Measurements from ENCODE around the gene MTMR6.

The MTMR6 gene

DNA sequence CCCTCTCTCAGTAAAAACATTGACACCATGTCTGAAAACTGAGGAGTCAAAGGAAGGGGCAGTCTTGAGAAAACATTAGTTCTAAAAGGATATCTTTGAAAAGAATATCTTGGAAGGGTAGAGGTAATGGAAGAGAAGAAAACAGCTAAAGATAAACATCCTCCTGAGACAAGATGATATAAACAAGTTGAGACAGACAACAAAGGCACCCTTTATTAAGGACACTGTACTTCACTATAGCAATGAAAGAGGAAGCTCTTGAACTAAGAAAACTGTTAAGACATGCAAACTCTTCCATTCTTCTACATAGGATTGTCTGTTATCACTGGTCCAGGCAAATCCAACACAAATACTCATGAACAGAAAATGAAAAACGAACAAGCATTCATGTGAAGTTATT is 46.3 kb downstream of the MTMR6 start:
- no peak for DNase-seq (ENCODE audit: low read depth)
- no peak for TF ChIP-seq CTCF (conservative IDR thresholded peaks at IDR 0.05; ENCODE audit: low read length)
- H3K4me3 ChIP-seq (ENCODE audit: low read length): no peak overlapping the region

DNA sequence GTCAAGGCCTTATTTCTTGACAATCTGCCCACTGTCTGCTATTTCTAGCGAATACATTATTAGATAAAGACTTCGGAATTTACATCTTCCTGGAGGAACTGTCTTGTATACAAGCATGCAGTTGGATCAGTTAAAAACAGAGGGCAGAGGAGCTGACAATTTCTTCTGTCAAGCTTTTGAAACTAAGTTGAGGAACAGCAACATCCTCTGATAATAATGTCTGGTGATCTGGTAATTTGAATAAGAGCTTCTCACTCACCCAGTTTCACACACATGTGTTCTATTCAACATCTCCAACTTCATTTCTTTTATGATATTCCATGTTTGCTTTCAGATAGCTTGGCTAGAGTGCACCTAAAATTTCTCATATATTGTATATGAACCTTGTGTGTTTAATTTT is 50.2 kb downstream of the MTMR6 start:
- TF ChIP-seq CTCF (conservative IDR thresholded peaks at IDR 0.05; ENCODE audit: low read length): no peak
- no peak for DNase-seq (ENCODE audit: low read depth)
- H3K4me3 ChIP-seq (ENCODE audit: low read length): no peak overlapping the region

DNA sequence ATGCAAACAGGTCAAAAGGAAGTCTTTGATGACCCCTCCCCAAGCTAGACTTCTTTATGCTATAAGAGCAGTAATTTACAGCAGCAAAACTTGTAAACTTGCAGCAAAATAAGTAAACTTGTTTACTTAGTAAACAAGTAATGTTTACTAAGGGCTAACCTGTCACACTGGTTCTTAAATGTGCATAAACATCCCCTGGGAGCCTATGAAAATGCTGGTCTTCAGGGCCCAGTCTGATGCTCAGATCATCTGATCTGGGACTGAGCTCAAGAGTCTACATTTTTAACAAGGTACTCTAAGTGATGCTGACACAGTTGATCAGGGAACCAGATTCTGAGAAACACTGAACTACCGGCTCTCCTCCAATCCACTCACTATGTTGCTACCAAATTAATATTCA is 53.4 kb downstream of the MTMR6 start:
- no peak overlapping the region for H3K4me3 ChIP-seq (ENCODE audit: low read length)
- DNase-seq (ENCODE audit: low read depth): no peak
- no peak for TF ChIP-seq CTCF (conservative IDR thresholded peaks at IDR 0.05; ENCODE audit: low read length)

GRCh38 chr13:25232937-25233515 is 54.3 kb downstream of the MTMR6 start:
- peak; percentile 32 for DNase-seq (ENCODE audit: low read depth)
- peak; percentile 54 for TF ChIP-seq CTCF (conservative IDR thresholded peaks at IDR 0.05; ENCODE audit: low read length)
- H3K4me3 ChIP-seq (ENCODE audit: low read length): no peak overlapping the region

- no peak for TF ChIP-seq CTCF (conservative IDR thresholded peaks at IDR 0.05; ENCODE audit: low read length)
- no peak for DNase-seq (ENCODE audit: low read depth)
- H3K4me3 ChIP-seq (ENCODE audit: low read length): no peak overlapping the region
Measured at GRCh38 chr13:25231517-25231916, 55.8 kb downstream of the MTMR6 start.

DNA sequence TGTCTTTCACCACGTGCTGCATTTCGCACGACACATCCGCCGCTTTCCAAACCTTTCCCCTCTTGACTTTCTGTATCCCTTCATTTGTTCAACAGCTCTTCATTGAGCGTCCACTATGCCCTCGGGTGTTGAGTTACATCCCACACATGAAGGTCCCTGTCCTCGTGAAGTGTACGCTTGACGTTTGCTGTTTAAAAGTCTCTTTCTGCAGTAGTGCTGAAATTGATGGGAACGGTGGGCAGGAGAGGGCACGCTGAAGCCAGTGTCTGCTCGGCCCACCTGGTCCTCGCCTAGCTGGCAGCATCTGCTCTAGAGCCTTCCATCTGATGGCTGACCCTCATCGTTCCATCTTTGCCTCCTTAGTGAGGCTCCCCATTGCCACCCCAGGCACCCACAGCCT is 59.6 kb downstream of the MTMR6 start:
- no peak for TF ChIP-seq CTCF (conservative IDR thresholded peaks at IDR 0.05; ENCODE audit: low read length)
- H3K4me3 ChIP-seq (ENCODE audit: low read length): no peak overlapping the region
- no peak for DNase-seq (ENCODE audit: low read depth)

GRCh38 chr13:25225970-25226369 is 61.3 kb downstream of the MTMR6 start:
- H3K4me3 ChIP-seq (ENCODE audit: low read length): no peak overlapping the region
- TF ChIP-seq CTCF (conservative IDR thresholded peaks at IDR 0.05; ENCODE audit: low read length): no peak
- DNase-seq (ENCODE audit: low read depth): no peak

All from AG10803 (cell line).